Hepatocyte (in vitro differentiated cells): ENCODE measurements around the gene MR1. TPM values are rescaled to one million over a fixed set of nuclear protein-coding genes. Genes with fewer than 3 reads are reported as not detected.

ENCODE experiments used
- DNase-seq: peaks from one replicate; pipeline ENCODE4 v3.0.0-alpha.2; 2016; ENCODE audit warnings: low spot score
- H2AFZ ChIP-seq: fragments of 200-600 bp; sonication (generic); 2 replicates; pipeline ENCODE4 v1.6.0; 2016; ENCODE audit warnings: antibody characterized with exemption, mild to moderate bottlenecking
- H3K27ac ChIP-seq: fragments of 200-600 bp; sonication (generic); 2 replicates; pipeline ENCODE4 v1.5.1; 2016; ENCODE audit warnings: mild to moderate bottlenecking
- H3K27me3 ChIP-seq: fragments of 200-600 bp; sonication (generic); 2 replicates; pipeline ENCODE4 v1.6.1; 2016
- H3K36me3 ChIP-seq: fragments of 200-600 bp; sonication (generic); replicated peaks from 2 replicates; pipeline ENCODE4 v1.5.1; 2016; ENCODE audit warnings: low read depth; ENCODE audit not compliant: insufficient read depth
- H3K4me1 ChIP-seq: fragments of 200-600 bp; sonication (generic); 2 replicates; pipeline ENCODE4 v1.5.1; 2016; ENCODE audit warnings: mild to moderate bottlenecking, moderate library complexity; ENCODE audit not compliant: insufficient read depth
- H3K4me2 ChIP-seq: fragments of 200-600 bp; sonication (generic); 2 replicates; pipeline ENCODE4 v1.6.0; 2016
- H3K4me3 ChIP-seq: fragments of 200-600 bp; sonication (generic); 2 replicates; pipeline ENCODE4 v1.5.1; 2016; ENCODE audit warnings: mild to moderate bottlenecking
- H3K79me2 ChIP-seq: fragments of 200-600 bp; sonication (generic); 2 replicates; pipeline ENCODE4 v1.6.0; 2017; ENCODE audit warnings: mild to moderate bottlenecking
- H3K9me2 ChIP-seq: fragments of 200-600 bp; sonication (generic); replicated peaks from 2 replicates; pipeline ENCODE4 v1.6.0; 2017; ENCODE audit warnings: mild to moderate bottlenecking; ENCODE audit not compliant: insufficient read depth
- H3K9me3 ChIP-seq: fragments of 200-600 bp; sonication (generic); 2 replicates; pipeline ENCODE4 v1.5.1; 2016; ENCODE audit warnings: low read depth, mild to moderate bottlenecking
- H4K20me1 ChIP-seq: fragments of 200-600 bp; sonication (generic); 2 replicates; pipeline ENCODE4 v1.6.0; 2016; ENCODE audit warnings: mild to moderate bottlenecking; ENCODE audit not compliant: insufficient read depth, poor library complexity, severe bottlenecking
- CTCF ChIP-seq: fragments of 200-600 bp; sonication (generic); IDR thresholded peaks from 2 replicates; pipeline ENCODE4 v1.5.1; 2016; ENCODE audit warnings: antibody characterized with exemption, mild to moderate bottlenecking; ENCODE audit not compliant: poor library complexity
- EZH2 ChIP-seq: fragments of 200-600 bp; sonication (generic); IDR thresholded peaks from 2 replicates; pipeline ENCODE4 v1.6.1; 2016; ENCODE audit warnings: antibody characterized with exemption, mild to moderate bottlenecking, borderline replicate concordance
- EZH2phosphoT487 ChIP-seq: fragments of 200-600 bp; sonication (generic); IDR thresholded peaks from one replicate; pipeline ENCODE4 v1.6.1; 2018; ENCODE audit warnings: antibody characterized with exemption, mild to moderate bottlenecking, low read depth, moderate library complexity; ENCODE audit not compliant: unreplicated experiment, severe bottlenecking
- WGBS: methylation state at CpG from one replicate; pipeline ENCODE4 v1.1.6; 2016; ENCODE audit warnings: low lambda C conversion rate; ENCODE audit errors: missing lambda C conversion rate; 5-methylcytosine and 5-hydroxymethylcytosine counted together
- polyA plus RNA-seq: library from polyadenylated mRNA; unstranded; fragments of >200 nt; fragmentation: Nextera tagmentation; extraction: Ambion mirVana; gene quantifications from 2 replicates; pipeline ENCODE4 v1.2.1, GENCODE V29; 2016
- total RNA-seq: library from RNA; depleted of rRNA; stranded (reverse); fragments of >200 nt; gene quantifications from 2 replicates; pipeline ENCODE4 v1.2.3, GENCODE V29; 2014

MR1 gene
- total and polyA plus RNA-seq, 2 experiments from 2014 or later = 8.9 to 10.6 TPM

DNA sequence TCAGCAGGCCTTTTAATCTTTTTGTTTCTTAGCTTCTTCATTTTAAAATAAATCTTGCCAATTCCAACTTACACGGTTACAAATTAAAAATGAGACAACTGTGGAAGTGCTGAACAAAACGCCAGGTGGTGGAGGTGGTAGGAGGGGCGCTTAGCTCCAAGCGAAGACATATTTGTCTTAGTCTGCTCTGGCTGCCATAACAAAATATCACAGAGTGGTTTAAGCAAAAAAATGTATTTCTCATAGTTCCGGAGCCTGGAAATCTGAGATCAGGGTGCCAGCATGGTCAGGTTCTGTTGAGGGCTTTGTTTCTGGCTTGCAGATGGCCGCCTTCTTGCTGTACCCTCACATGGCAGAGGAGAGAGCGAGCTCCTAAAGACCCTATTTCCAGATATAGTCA lies 69.6 kb downstream of the MR1 start:
- H3K9me3 ChIP-seq = no peaks in the 10 kb centered on the region
- no peak for TF ChIP-seq EZH2
- TF ChIP-seq CTCF = no peak
- no peak for TF ChIP-seq EZH2phosphoT487
- peaks cover 59% of the 10 kb centered on the region for H3K4me1 ChIP-seq

DNA sequence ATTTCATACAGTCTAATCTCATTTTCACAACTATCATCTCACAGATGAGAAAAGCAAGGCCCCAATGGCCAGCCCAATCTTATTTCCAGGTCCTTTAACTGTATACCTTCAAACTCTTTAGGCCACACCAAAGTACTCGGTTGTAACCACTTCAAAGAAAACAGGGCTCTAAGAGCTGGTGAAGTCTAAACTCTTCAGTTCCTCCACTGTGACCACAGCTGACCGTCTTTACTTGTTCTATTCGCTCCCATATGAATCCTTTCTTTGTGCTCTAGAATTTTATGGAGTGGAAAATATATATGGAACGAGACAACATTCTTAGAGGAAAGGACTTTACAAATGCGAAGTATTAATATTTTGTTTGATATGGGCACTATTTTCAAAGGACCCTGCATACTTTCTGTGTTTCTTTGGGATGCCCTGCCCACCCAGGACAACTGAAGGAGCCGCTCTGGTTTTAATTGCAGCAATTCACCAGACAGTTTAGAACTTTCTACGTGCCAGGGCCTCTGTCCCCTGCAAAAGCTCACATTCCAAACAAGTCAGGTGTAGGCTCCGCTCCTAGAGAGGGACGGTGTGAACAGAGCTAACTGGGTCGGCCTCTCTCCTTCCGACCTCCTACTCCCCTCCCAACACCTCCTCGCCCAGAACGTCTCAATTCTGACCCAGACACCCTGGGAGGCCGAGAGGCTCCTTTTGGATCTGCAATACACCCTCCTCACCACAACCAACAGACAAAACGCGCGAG lies 70.4 kb downstream of the MR1 start:
- H3K9me2 ChIP-seq = no peaks in the 10 kb centered on the region
- DNase-seq = no peak
- H3K4me2 ChIP-seq = peak overlapping the region; percentile 100
- H4K20me1 ChIP-seq = no peaks in the 10 kb centered on the region
- H3K79me2 ChIP-seq = peaks cover 4% of the 10 kb centered on the region
- H3K9me3 ChIP-seq = no peaks in the 10 kb centered on the region
- peak overlapping the region; percentile 89 for H2AFZ ChIP-seq
- peak overlapping the region; percentile 93 for H3K27ac ChIP-seq
- peaks cover 55% of the 10 kb centered on the region for H3K4me1 ChIP-seq
- no peaks in the 10 kb centered on the region for H3K36me3 ChIP-seq
- H3K4me3 ChIP-seq = peak overlapping the region; percentile 77
- H3K27me3 ChIP-seq = no peaks in the 10 kb centered on the region
- no peak for TF ChIP-seq EZH2
- no peak for TF ChIP-seq EZH2phosphoT487
- no peak for TF ChIP-seq CTCF
- 24% methylated on average over 17 of the region's 17 CpGs for WGBS

More for the DNA sequence above, 69.6 kb downstream of the MR1 start:
- Histone ChIP-seq H3K4me2 (peak overlapping the region; percentile 100), H3K9me2 (no peaks in the 10 kb centered on the region), H3K36me3 (no peaks in the 10 kb centered on the region), H3K27ac (no peak overlapping the region), H3K27me3 (no peaks in the 10 kb centered on the region), H3K79me2 (peaks cover 4% of the 10 kb centered on the region), H2AFZ (no peak overlapping the region), H3K4me3 (no peak overlapping the region), H4K20me1 (no peaks in the 10 kb centered on the region)
- 92% methylated on average over 7 of the region's 7 CpGs for WGBS
- DNase-seq = no peak

DNA sequence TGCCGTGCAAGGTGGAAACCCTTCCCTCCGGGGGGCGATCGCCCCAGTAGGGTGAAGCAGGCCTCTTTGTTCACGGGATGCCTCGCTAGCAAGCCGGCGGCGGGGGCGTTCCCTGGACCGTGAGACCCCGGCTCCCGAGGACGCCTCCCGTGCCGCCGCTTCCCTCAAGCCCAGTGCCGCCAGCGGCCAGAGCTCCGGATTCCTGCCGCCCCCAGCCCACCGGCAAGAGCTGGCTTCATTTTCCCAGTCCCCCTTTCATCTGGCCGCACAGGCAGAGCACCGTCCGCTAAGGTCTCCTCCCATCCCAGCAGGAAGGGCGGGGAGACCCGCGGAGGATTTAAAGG lies 71.0 kb downstream of the MR1 start:
- Histone ChIP-seq H3K79me2 (peaks cover 4% of the 10 kb centered on the region), H4K20me1 (no peaks in the 10 kb centered on the region), H3K4me1 (peaks cover 49% of the 10 kb centered on the region), H3K27me3 (no peaks in the 10 kb centered on the region), H3K9me2 (no peaks in the 10 kb centered on the region), H3K27ac (peak overlapping the region; percentile 93), H2AFZ (peak overlapping the region; percentile 89), H3K9me3 (no peaks in the 10 kb centered on the region), H3K4me2 (peak overlapping the region; percentile 100), H3K4me3 (peak overlapping the region; percentile 77), H3K36me3 (no peaks in the 10 kb centered on the region)
- TF ChIP-seq EZH2phosphoT487 = no peak
- TF ChIP-seq CTCF = peak; percentile 16
- DNase-seq = peak; percentile 63
- under 1% methylated on average over 25 of the region's 28 CpGs for WGBS
